ENCODE results near the gene THAP7. TPM values are rescaled to one million over a fixed set of nuclear protein-coding genes. Genes with fewer than 3 reads are reported as not detected.
A peak's percentile ranks its signal among the peaks of the same experiment; 100 is the strongest.

Gene THAP7
- total and polyA plus RNA-seq, 9 of the 15 experiments (the other 6 are each of a cell fraction or from before 2014, with no cell fraction given), result 7.9 to 263 (median 84.1) TPM

DNA sequence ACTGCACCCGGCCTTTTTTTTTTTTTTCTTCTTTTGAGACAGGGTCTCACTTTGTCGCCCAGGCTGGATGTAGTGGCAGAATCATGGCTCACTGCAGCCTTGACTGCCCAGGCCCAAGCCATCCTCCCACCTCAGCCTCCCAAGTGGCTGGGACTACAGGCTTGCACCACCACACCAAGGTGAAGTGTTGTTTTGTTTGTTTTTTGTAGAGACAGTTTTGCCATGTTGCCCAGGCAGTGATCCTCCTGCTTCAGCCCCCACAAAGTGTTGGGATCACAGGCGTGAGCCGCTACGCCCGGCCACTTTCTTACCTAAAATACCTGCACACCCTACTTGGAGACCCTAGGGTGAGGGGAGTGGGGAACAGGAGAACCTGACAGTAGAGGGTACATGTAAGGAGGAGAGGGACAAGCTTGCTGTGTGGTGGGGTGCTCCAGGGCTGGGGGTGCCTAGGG is 39.4 kb downstream of the THAP7 start:
- Histone ChIP-seq H2AFZ (ENCODE audit: low read depth, low read length) (no peak overlapping the region), H3K4me1 (replicated peaks in 1 of 2; ENCODE audit: control insufficient read depth in 2 of 2, insufficient read depth in 2 of 2, low read length in 2 of 2) (peaks cover 0 to 36% of the 10 kb centered on the region in 2 experiments; a peak in 2 of 5 replicates), H4K20me1 (replicated peaks; ENCODE audit: control insufficient read depth, insufficient read depth, low read length) (peaks cover 42% of the 10 kb centered on the region), H3K27me3 (ENCODE audit: control insufficient read depth in 2 of 2, insufficient read depth in 2 of 2, low read length in 2 of 2) (peaks cover 11 to 38% of the 10 kb centered on the region in 2 experiments; a peak in 4 of 5 replicates), H3K9me3 (replicated peaks; ENCODE audit: control insufficient read depth, insufficient read depth, low read depth, low read length) (no peaks in the 10 kb centered on the region), H3K4me3 (no peak overlapping the region), H3K36me3 (ENCODE audit: control insufficient read depth, insufficient read depth, low read length) (no peaks in the 10 kb centered on the region), H3K9me1 (ENCODE audit: control insufficient read depth, insufficient read depth, low read length) (no peaks in the 10 kb centered on the region), H3K9ac (ENCODE audit: insufficient read depth in 1 of 2, low read depth in 2 of 2, low read length in 2 of 2) (peak overlapping the region in 1 of 2 experiments; percentile 61; a peak in 1 of 4 replicates), H3K4me2 (ENCODE audit: insufficient read depth, low read length) (no peak overlapping the region), H3K27ac (ENCODE audit: extremely low read depth, low read depth, low read length) (no peak overlapping the region), H3K79me2 (ENCODE audit: control insufficient read depth, insufficient read depth, low read length) (no peaks in the 10 kb centered on the region)
- no TSS peak for BruUV-seq (replicated peaks)
- ATAC-seq, result no peak
- WGBS (ENCODE audit: insufficient coverage, low coverage, missing lambda C conversion rate), result 44% methylated on average over 6 of the region's 6 CpGs
- in situ Hi-C loops (cut with MboI), result loop anchor here (25.0 kb wide), 1 partner anchor 175 kb away; no protein-coding TSS in a partner anchor
- intact Hi-C loops (cut with micrococcal nuclease), result loop anchor here (1.0 to 5.0 kb wide), 9 partner anchors 20 to 185 kb away; partner anchors contain the start of gene LRRC74B
- CTCF ChIA-PET (ENCODE audit: low intra/inter-chr PET ratio), result interaction anchor here (0.6 to 2.2 kb wide), 4 partner anchors 77 to 1121 kb away, joined by 3 to 7 read pairs (median 5); no protein-coding TSS in a partner anchor
- DNase-seq (ENCODE audit: extremely low read depth in 1 of 4, low spot score in 3 of 4), result no peak
- no peak for FAIRE-seq
- POLR2A ChIA-PET, result interaction anchor here (0.8 to 64.4 kb wide), 8 partner anchors 9 to 157 kb away, joined by 3 to 1556 read pairs (median 4); partner anchors contain the start of gene CRKL
- TF ChIP-seq CBFA2T3 (IDR thresholded peaks at IDR 0.05) (no peak), ASH1L (IDR thresholded peaks at IDR 0.05; ENCODE audit: borderline replicate concordance, low read depth, partially characterized antibody) (no peak), MED1 (CRISPR knock-in tag; IDR thresholded peaks at IDR 0.05; ENCODE audit: borderline replicate concordance) (peak; percentile 88; the same call in 1 of the 2 replicates), SIN3A (IDR thresholded peaks at IDR 0.05; ENCODE audit: borderline replicate concordance in 2 of 2, control insufficient read depth in 1 of 2, low read depth in 2 of 2, low read length in 2 of 2) (no peak), CREB1 (IDR thresholded peaks at IDR 0.05) (no peak), CREB1 (CRISPR knock-in tag; IDR thresholded peaks at IDR 0.05) (0 out of 2 replicates have a peak, but pooled peaks have one; percentile 21), XRCC4 (IDR thresholded peaks at IDR 0.05; ENCODE audit: extremely low read depth, insufficient read depth, insufficient read length) (no peak), JUN (IDR thresholded peaks at IDR 0.05; ENCODE audit: borderline replicate concordance, low read depth, low read length) (no peak), JUN (CRISPR knock-in tag; IDR thresholded peaks at IDR 0.05; ENCODE audit: borderline replicate concordance) (no peak), FOXA3 (CRISPR knock-in tag; conservative IDR thresholded peaks at IDR 0.05 in 1 of 2, IDR thresholded peaks at IDR 0.05 in 1 of 2) (no peak), MCM3 (IDR thresholded peaks at IDR 0.05) (no peak), NFRKB (IDR thresholded peaks at IDR 0.05; ENCODE audit: low read depth) (no peak), RBM39 (optimal IDR thresholded peaks at IDR 0.05; ENCODE audit: low read depth, low read length) (no peak)
- TF ChIP-seq, protein P1, sequence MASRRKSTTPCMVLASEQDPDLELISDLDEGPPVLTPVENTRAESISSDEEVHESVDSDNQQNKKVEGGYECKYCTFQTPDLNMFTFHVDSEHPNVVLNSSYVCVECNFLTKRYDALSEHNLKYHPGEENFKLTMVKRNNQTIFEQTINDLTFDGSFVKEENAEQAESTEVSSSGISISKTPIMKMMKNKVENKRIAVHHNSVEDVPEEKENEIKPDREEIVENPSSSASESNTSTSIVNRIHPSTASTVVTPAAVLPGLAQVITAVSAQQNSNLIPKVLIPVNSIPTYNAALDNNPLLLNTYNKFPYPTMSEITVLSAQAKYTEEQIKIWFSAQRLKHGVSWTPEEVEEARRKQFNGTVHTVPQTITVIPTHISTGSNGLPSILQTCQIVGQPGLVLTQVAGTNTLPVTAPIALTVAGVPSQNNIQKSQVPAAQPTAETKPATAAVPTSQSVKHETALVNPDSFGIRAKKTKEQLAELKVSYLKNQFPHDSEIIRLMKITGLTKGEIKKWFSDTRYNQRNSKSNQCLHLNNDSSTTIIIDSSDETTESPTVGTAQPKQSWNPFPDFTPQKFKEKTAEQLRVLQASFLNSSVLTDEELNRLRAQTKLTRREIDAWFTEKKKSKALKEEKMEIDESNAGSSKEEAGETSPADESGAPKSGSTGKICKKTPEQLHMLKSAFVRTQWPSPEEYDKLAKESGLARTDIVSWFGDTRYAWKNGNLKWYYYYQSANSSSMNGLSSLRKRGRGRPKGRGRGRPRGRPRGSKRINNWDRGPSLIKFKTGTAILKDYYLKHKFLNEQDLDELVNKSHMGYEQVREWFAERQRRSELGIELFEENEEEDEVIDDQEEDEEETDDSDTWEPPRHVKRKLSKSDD (conservative IDR thresholded peaks at IDR 0.05; ENCODE audit: low read length), result no peak
- TF ChIP-seq, protein P2, sequence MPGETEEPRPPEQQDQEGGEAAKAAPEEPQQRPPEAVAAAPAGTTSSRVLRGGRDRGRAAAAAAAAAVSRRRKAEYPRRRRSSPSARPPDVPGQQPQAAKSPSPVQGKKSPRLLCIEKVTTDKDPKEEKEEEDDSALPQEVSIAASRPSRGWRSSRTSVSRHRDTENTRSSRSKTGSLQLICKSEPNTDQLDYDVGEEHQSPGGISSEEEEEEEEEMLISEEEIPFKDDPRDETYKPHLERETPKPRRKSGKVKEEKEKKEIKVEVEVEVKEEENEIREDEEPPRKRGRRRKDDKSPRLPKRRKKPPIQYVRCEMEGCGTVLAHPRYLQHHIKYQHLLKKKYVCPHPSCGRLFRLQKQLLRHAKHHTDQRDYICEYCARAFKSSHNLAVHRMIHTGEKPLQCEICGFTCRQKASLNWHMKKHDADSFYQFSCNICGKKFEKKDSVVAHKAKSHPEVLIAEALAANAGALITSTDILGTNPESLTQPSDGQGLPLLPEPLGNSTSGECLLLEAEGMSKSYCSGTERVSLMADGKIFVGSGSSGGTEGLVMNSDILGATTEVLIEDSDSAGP (CRISPR knock-in tag; IDR thresholded peaks at IDR 0.05), result 0 out of 2 replicates have a peak, but pooled peaks have one; percentile 53
- TF ChIP-seq, protein P3, sequence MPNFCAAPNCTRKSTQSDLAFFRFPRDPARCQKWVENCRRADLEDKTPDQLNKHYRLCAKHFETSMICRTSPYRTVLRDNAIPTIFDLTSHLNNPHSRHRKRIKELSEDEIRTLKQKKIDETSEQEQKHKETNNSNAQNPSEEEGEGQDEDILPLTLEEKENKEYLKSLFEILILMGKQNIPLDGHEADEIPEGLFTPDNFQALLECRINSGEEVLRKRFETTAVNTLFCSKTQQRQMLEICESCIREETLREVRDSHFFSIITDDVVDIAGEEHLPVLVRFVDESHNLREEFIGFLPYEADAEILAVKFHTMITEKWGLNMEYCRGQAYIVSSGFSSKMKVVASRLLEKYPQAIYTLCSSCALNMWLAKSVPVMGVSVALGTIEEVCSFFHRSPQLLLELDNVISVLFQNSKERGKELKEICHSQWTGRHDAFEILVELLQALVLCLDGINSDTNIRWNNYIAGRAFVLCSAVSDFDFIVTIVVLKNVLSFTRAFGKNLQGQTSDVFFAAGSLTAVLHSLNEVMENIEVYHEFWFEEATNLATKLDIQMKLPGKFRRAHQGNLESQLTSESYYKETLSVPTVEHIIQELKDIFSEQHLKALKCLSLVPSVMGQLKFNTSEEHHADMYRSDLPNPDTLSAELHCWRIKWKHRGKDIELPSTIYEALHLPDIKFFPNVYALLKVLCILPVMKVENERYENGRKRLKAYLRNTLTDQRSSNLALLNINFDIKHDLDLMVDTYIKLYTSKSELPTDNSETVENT (CRISPR knock-in tag; IDR thresholded peaks at IDR 0.05), result peak; percentile 45; the same call in 1 of the 2 replicates
